ENCODE results near the gene SPRYD4. TPM values are rescaled to one million over a fixed set of nuclear protein-coding genes. Genes with fewer than 3 reads are reported as not detected.
A peak's percentile ranks its signal among the peaks of the same experiment; 100 is the strongest.

The SPRYD4 gene
- total RNA-seq, 1 donor from 2014 or later = 3.0 TPM

GRCh38 chr12:56521590-56522371 is 53.4 kb downstream of the SPRYD4 start, which contains the start of gene RBMS2:
Gene RBMS2 (plus strand): TSS chr12:56521820. CDS start chr12:56522024, 204 bp downstream.
- Histone ChIP-seq H3F3A (ENCODE audit: low read depth) (peaks cover 7% of the 10 kb centered on the region), H3K4me2 (peak within 1 kb of the TSS; percentile 92), H3K4me1 (peaks cover 4% of the 10 kb centered on the region), H3K4me3 (peak within 1 kb of the TSS; percentile 68), H3K79me2 (ENCODE audit: low read depth) (peaks cover 46% of the 10 kb centered on the region), H3K9ac (peak within 1 kb of the TSS; percentile 65), H3K27ac (peak within 1 kb of the TSS; percentile 66), H3K36me3 (no peaks in the 10 kb centered on the region), H3K9me3 (ENCODE audit: low read depth) (no peaks in the 10 kb centered on the region), H2AFZ (replicated peaks) (peak within 1 kb of the TSS; percentile 95), H3K27me3 (no peaks in the 10 kb centered on the region), H4K20me1 (ENCODE audit: low read depth) (no peaks in the 10 kb centered on the region)
- TF ChIP-seq CTCF (IDR thresholded peaks at IDR 0.05) = no peak
- TF ChIP-seq EZH2 (IDR thresholded peaks at IDR 0.05) = no peak
- TF ChIP-seq EZH2phosphoT487 (IDR thresholded peaks at IDR 0.05) = no peak
- DNase-seq (ENCODE audit: low spot score) = peak; percentile 90
- peak within 1 kb of the TSS; percentile 84 for H3K27ac Mint-ChIP-seq
- no peaks in the 10 kb centered on the region for H3K36me3 Mint-ChIP-seq
- H3K27me3 Mint-ChIP-seq (ENCODE audit: insufficient read depth, low read depth) = no peaks in the 10 kb centered on the region
- H3K9me3 Mint-ChIP-seq = no peaks in the 10 kb centered on the region
- H3K4me1 Mint-ChIP-seq = peaks cover 14% of the 10 kb centered on the region
- H3K4me3 Mint-ChIP-seq = peak within 1 kb of the TSS; percentile 90

GRCh38 chr12:56522411-56523193 is 54.2 kb downstream of the SPRYD4 start:
- Histone ChIP-seq H2AFZ (replicated peaks) (peak overlapping the region; percentile 81), H3K27ac (peak overlapping the region; percentile 66)

GRCh38 chr12:56528846-56529245 is 60.5 kb downstream of the SPRYD4 start:
- TF ChIP-seq CTCF (IDR thresholded peaks at IDR 0.05) (no peak), EZH2 (IDR thresholded peaks at IDR 0.05) (no peak), EZH2phosphoT487 (IDR thresholded peaks at IDR 0.05) (no peak)
- Histone ChIP-seq H3F3A (ENCODE audit: low read depth) (no peaks in the 10 kb centered on the region), H3K27me3 (no peaks in the 10 kb centered on the region), H3K4me3 (no peak overlapping the region), H3K79me2 (ENCODE audit: low read depth) (peaks cover 31% of the 10 kb centered on the region), H3K9me3 (ENCODE audit: low read depth) (no peaks in the 10 kb centered on the region), H3K36me3 (no peaks in the 10 kb centered on the region), H3K27ac (no peak overlapping the region), H3K9ac (no peak overlapping the region), H4K20me1 (ENCODE audit: low read depth) (no peaks in the 10 kb centered on the region), H3K4me1 (no peaks in the 10 kb centered on the region), H3K4me2 (no peak overlapping the region), H2AFZ (replicated peaks) (no peak overlapping the region)
- Mint-ChIP-seq H3K4me1 (peaks cover 4% of the 10 kb centered on the region), H3K4me3 (no peak overlapping the region), H3K36me3 (no peaks in the 10 kb centered on the region), H3K27me3 (ENCODE audit: insufficient read depth, low read depth) (no peaks in the 10 kb centered on the region), H3K9me3 (no peaks in the 10 kb centered on the region), H3K27ac (no peak overlapping the region)
- no peak for DNase-seq (ENCODE audit: low spot score)

More at GRCh38 chr12:56522411-56523193, 54.2 kb downstream of the SPRYD4 start:
- Histone ChIP-seq H3K27me3 (no peaks in the 10 kb centered on the region), H3K79me2 (ENCODE audit: low read depth) (peaks cover 46% of the 10 kb centered on the region), H3K9ac (peak overlapping the region; percentile 65), H4K20me1 (ENCODE audit: low read depth) (no peaks in the 10 kb centered on the region), H3K4me3 (peak overlapping the region; percentile 68), H3K9me3 (ENCODE audit: low read depth) (no peaks in the 10 kb centered on the region), H3F3A (ENCODE audit: low read depth) (peaks cover 7% of the 10 kb centered on the region), H3K36me3 (no peaks in the 10 kb centered on the region), H3K4me1 (peaks cover 4% of the 10 kb centered on the region), H3K4me2 (peak overlapping the region; percentile 92)
- H3K9me3 Mint-ChIP-seq = no peaks in the 10 kb centered on the region
- TF ChIP-seq EZH2 (IDR thresholded peaks at IDR 0.05) (no peak), EZH2phosphoT487 (IDR thresholded peaks at IDR 0.05) (no peak), CTCF (IDR thresholded peaks at IDR 0.05) (no peak)
- H3K36me3 Mint-ChIP-seq = no peaks in the 10 kb centered on the region
- peaks cover 14% of the 10 kb centered on the region for H3K4me1 Mint-ChIP-seq
- H3K4me3 Mint-ChIP-seq = peak overlapping the region; percentile 90
- H3K27me3 Mint-ChIP-seq (ENCODE audit: insufficient read depth, low read depth) = no peaks in the 10 kb centered on the region
- H3K27ac Mint-ChIP-seq = peak overlapping the region; percentile 84
- peak; percentile 30 for DNase-seq (ENCODE audit: low spot score)

Other genes starting within 250 kb of the SPRYD4 start
- 52.1 and 68.9 TPM in 2 replicates for gene RNF41, start 246.7 kb upstream of the SPRYD4 start, total RNA-seq (ENCODE audit: low replicate concordance)
- gene NABP2, start 244.2 kb upstream of the SPRYD4 start, total RNA-seq (ENCODE audit: low replicate concordance) = 27.9 and 40.9 TPM in 2 replicates
- gene SLC39A5, start 238.5 kb upstream of the SPRYD4 start, total RNA-seq (ENCODE audit: low replicate concordance) = 0.54 and 1.5 TPM in 2 replicates
- gene ANKRD52, start 210.2 kb upstream of the SPRYD4 start, total RNA-seq (ENCODE audit: low replicate concordance) = 9.1 and 18.1 TPM in 2 replicates
- gene COQ10A, start 201.6 kb upstream of the SPRYD4 start, total RNA-seq (ENCODE audit: low replicate concordance) = 32.1 and 41.8 TPM in 2 replicates
- gene CS, start 168.2 kb upstream of the SPRYD4 start, total RNA-seq (ENCODE audit: low replicate concordance) = 91.1 and 133 TPM in 2 replicates
- 107 and 128 TPM in 2 replicates for gene CNPY2, start 152.6 kb upstream of the SPRYD4 start, total RNA-seq (ENCODE audit: low replicate concordance)
- 61.9 and 116 TPM in 2 replicates for gene PAN2, start 134.6 kb upstream of the SPRYD4 start, total RNA-seq (ENCODE audit: low replicate concordance)
- gene IL23A, start 129.7 kb upstream of the SPRYD4 start, total RNA-seq (ENCODE audit: low replicate concordance) = 0.31 and 1.5 TPM in 2 replicates
- 86.4 and 105 TPM in 2 replicates for gene STAT2, start 108.5 kb upstream of the SPRYD4 start, total RNA-seq (ENCODE audit: low replicate concordance)
- gene APOF, start 105.7 kb upstream of the SPRYD4 start, total RNA-seq (ENCODE audit: low replicate concordance) = not detected in 2 replicates
- 56.3 and 79.1 TPM in 2 replicates for gene TIMELESS, start 19.2 kb upstream of the SPRYD4 start, total RNA-seq (ENCODE audit: low replicate concordance)
- 0.03 TPM in 1 of 2 replicates, not detected in the other for gene MIP, start 13.9 kb upstream of the SPRYD4 start, total RNA-seq (ENCODE audit: low replicate concordance)
- 2.3 and 2.9 TPM in 2 replicates for gene GLS2, start 19.6 kb downstream of the SPRYD4 start, total RNA-seq (ENCODE audit: low replicate concordance)
- gene RBMS2, start 53.2 kb downstream of the SPRYD4 start, total RNA-seq (ENCODE audit: low replicate concordance) = 12.9 and 13.1 TPM in 2 replicates
- gene BAZ2A, start 161.7 kb downstream of the SPRYD4 start, total RNA-seq (ENCODE audit: low replicate concordance) = 27.1 and 55.1 TPM in 2 replicates
- gene ATP5F1B, start 177.4 kb downstream of the SPRYD4 start, total RNA-seq (ENCODE audit: low replicate concordance) = 558 and 609 TPM in 2 replicates
- 197 and 298 TPM in 2 replicates for gene PTGES3, start 219.7 kb downstream of the SPRYD4 start, total RNA-seq (ENCODE audit: low replicate concordance)